Fibroblast of lung (primary cell): ENCODE measurements around the gene B3GNT2. TPM values are rescaled to one million over a fixed set of nuclear protein-coding genes. Genes with fewer than 3 reads are reported as not detected.

ENCODE experiments used
- DNase-seq, 2 donors: peaks; one replicate each; pipeline versions ENCODE4 v3.0.0 to v3.0.0-alpha.2; 2010; ENCODE audit warnings: low read depth in 2 of 2
- H2AFZ ChIP-seq: 2 replicates; pipeline ENCODE4 v1.5.1; 2012; ENCODE audit warnings: low read length, control low read depth, inconsistent platforms
- H3K27ac ChIP-seq: 2 replicates; pipeline ENCODE4 v1.5.1; 2011; ENCODE audit warnings: low read length, control low read depth; ENCODE audit not compliant: insufficient read depth
- H3K27me3 ChIP-seq: 2 replicates; pipeline ENCODE4 v1.5.1; 2011; ENCODE audit warnings: mild to moderate bottlenecking, low read length; ENCODE audit not compliant: control insufficient read depth, insufficient read depth
- H3K36me3 ChIP-seq: 2 replicates; pipeline ENCODE4 v1.5.1; 2011; ENCODE audit warnings: low read length; ENCODE audit not compliant: control insufficient read depth, insufficient read depth
- H3K4me1 ChIP-seq: 2 replicates; pipeline ENCODE4 v1.5.1; 2011; ENCODE audit warnings: low read length; ENCODE audit not compliant: control insufficient read depth, insufficient read depth; ENCODE audit errors: extremely low read depth
- H3K4me2 ChIP-seq: 2 replicates; pipeline ENCODE4 v1.5.1; 2011; ENCODE audit warnings: low read length, control low read depth; ENCODE audit not compliant: insufficient read depth; ENCODE audit errors: extremely low read depth
- H3K4me3 ChIP-seq, 4 experiments: fragments of 200-600 bp in 1 of 4; sonication (generic) in 1 of 4; replicated peaks in 1 of 4; 2 replicates each; pipeline ENCODE4 v1.5.1; 2011 to 2016; ENCODE audit warnings: low read length in 4 of 4, low read depth in 3 of 4, mild to moderate bottlenecking in 3 of 4, control low read depth in 2 of 4, inconsistent platforms in 1 of 4, mixed read lengths in 1 of 4; ENCODE audit not compliant: insufficient read depth in 1 of 4; ENCODE audit errors: control extremely low read depth in 1 of 4
- H3K79me2 ChIP-seq: 2 replicates; pipeline ENCODE4 v1.5.1; 2012; ENCODE audit warnings: mild to moderate bottlenecking, low read length, inconsistent platforms; ENCODE audit not compliant: control insufficient read depth, insufficient read depth
- H3K9ac ChIP-seq: 2 replicates; pipeline ENCODE4 v1.5.1; 2011; ENCODE audit warnings: mild to moderate bottlenecking, low read length, control low read depth; ENCODE audit not compliant: insufficient read depth
- H3K9me3 ChIP-seq: 2 replicates; pipeline ENCODE4 v1.5.1; 2012; ENCODE audit warnings: low read depth, low read length; ENCODE audit not compliant: control insufficient read depth, insufficient read depth
- H4K20me1 ChIP-seq: 2 replicates; pipeline ENCODE4 v1.5.1; 2011; ENCODE audit warnings: low read length; ENCODE audit not compliant: control insufficient read depth, insufficient read depth; ENCODE audit errors: extremely low read depth
- CTCF ChIP-seq, 2 donors: IDR thresholded peaks in 1 of 2; conservative IDR thresholded peaks in 1 of 2; 1 replicate in 1 of 2; 2 replicates in 1 of 2; pipeline ENCODE4 v1.5.1; 2011 to 2012; ENCODE audit warnings: low read length in 2 of 2, control low read depth in 1 of 2, inconsistent platforms in 1 of 2, low read depth in 1 of 2, mild to moderate bottlenecking in 1 of 2
- EZH2 ChIP-seq: IDR thresholded peaks from 2 replicates; pipeline ENCODE4 v1.5.1; 2012; ENCODE audit warnings: low read length, control low read depth, mild to moderate bottlenecking; ENCODE audit errors: missing control alignments
- polyA plus RNA-seq, 2 donors: library from polyadenylated mRNA; depleted of rRNA in 1 of 2; stranded (reverse) in 1 of 2; unstranded in 1 of 2; fragments of >200 nt; gene quantifications; 2 replicates each; pipeline ENCODE4 v1.2.1, GENCODE V29; 2011 to 2012; ENCODE audit warnings: missing spikeins in 1 of 2
- total RNA-seq: library from RNA; depleted of rRNA; stranded (reverse); fragments of >200 nt; gene quantifications from 2 replicates; pipeline ENCODE4 v1.2.1, GENCODE V29; 2014

Gene B3GNT2
- total and polyA plus RNA-seq, 2 donors (not counting 1 experiment from before 2014, with no cell fraction given), result 13.0 to 13.4 TPM

GRCh38 chr2:62199392-62200125 is 3.6 kb downstream of the B3GNT2 start:
- Histone ChIP-seq H3K79me2 (peaks cover 26% of the 10 kb centered on the region), H4K20me1 (no peaks in the 10 kb centered on the region)

GRCh38 chr2:62200291-62200841 is 4.5 kb downstream of the B3GNT2 start:
- Histone ChIP-seq H3K9me3 (no peaks in the 10 kb centered on the region), H3K4me1 (peaks cover 2% of the 10 kb centered on the region), H3K79me2 (peaks cover 26% of the 10 kb centered on the region), H3K27ac (no peak overlapping the region), H2AFZ (no peak overlapping the region), H3K27me3 (no peaks in the 10 kb centered on the region), H3K9ac (no peak overlapping the region), H4K20me1 (no peaks in the 10 kb centered on the region), H3K4me2 (no peak overlapping the region), H3K4me3 (no peak overlapping the region), H3K36me3 (no peaks in the 10 kb centered on the region)
- no peak for TF ChIP-seq CTCF (conservative IDR thresholded peaks at IDR 0.05 in 1 of 2, IDR thresholded peaks at IDR 0.05 in 1 of 2; ENCODE audit: low read depth in 1 of 2, low read length in 2 of 2)
- no peak for DNase-seq

More at GRCh38 chr2:62199392-62200125, 3.6 kb downstream of the B3GNT2 start:
- DNase-seq, result peak in 1 of 2 donors; percentile 74
- H3K9ac ChIP-seq, result no peak overlapping the region
- H3K27me3 ChIP-seq, result no peaks in the 10 kb centered on the region
- H3K27ac ChIP-seq, result no peak overlapping the region
- H3K9me3 ChIP-seq, result no peaks in the 10 kb centered on the region
- no peak overlapping the region for H3K4me2 ChIP-seq
- no peak overlapping the region for H2AFZ ChIP-seq
- H3K36me3 ChIP-seq, result no peaks in the 10 kb centered on the region
- H3K4me3 ChIP-seq, result no peak overlapping the region
- TF ChIP-seq EZH2 (no peak), CTCF (conservative IDR thresholded peaks at IDR 0.05 in 1 of 2, IDR thresholded peaks at IDR 0.05 in 1 of 2; ENCODE audit: low read depth in 1 of 2, low read length in 2 of 2) (no peak)
- peaks cover 2% of the 10 kb centered on the region for H3K4me1 ChIP-seq

GRCh38 chr2:62200868-62201267 is 5.0 kb downstream of the B3GNT2 start:
- no peak overlapping the region for H3K27ac ChIP-seq
- DNase-seq, result no peak
- H3K27me3 ChIP-seq, result no peaks in the 10 kb centered on the region
- peaks cover 2% of the 10 kb centered on the region for H3K4me1 ChIP-seq
- no peak overlapping the region for H3K4me2 ChIP-seq
- no peaks in the 10 kb centered on the region for H4K20me1 ChIP-seq
- TF ChIP-seq EZH2 (no peak), CTCF (conservative IDR thresholded peaks at IDR 0.05 in 1 of 2, IDR thresholded peaks at IDR 0.05 in 1 of 2; ENCODE audit: low read depth in 1 of 2, low read length in 2 of 2) (no peak)
- no peak overlapping the region for H2AFZ ChIP-seq
- no peaks in the 10 kb centered on the region for H3K9me3 ChIP-seq
- no peak overlapping the region for H3K9ac ChIP-seq
- H3K36me3 ChIP-seq, result no peaks in the 10 kb centered on the region
- H3K4me3 ChIP-seq, result no peak overlapping the region
- peaks cover 26% of the 10 kb centered on the region for H3K79me2 ChIP-seq
